ENCODE measurements around the gene PDCD4. TPM values are rescaled to one million over a fixed set of nuclear protein-coding genes. Genes with fewer than 3 reads are reported as not detected.
A peak's percentile ranks its signal among the peaks of the same experiment; 100 is the strongest.

PDCD4 gene
- total RNA-seq, 4 donors from 2014 or later = 17.4 to 157 (median 138) TPM

DNA sequence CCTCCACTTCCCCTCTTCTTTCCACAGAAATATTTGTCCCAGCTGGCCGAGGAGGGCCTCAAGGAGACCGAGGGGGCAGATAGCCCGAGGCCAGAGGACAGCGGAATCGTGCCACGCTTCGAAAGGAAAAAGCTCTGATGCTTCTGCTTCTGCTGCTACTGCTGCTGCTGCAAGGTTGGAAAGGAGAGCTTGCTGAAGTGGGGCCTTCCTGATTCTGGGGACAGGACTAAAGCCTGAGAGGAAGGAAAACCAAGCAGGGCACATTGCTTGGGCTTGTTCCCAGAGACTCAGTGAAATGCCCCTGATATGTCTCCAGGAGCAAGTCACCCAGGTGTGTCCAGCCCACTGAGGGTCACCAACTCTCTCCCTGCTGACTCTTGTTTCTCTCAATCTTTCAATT, 35.9 kb upstream of the PDCD4 start:
- DNase-seq = no peak
- intact Hi-C loops (cut with DNase I; ENCODE audit: low total_unique reads) = no loop called here
- TF ChIP-seq, protein P1, sequence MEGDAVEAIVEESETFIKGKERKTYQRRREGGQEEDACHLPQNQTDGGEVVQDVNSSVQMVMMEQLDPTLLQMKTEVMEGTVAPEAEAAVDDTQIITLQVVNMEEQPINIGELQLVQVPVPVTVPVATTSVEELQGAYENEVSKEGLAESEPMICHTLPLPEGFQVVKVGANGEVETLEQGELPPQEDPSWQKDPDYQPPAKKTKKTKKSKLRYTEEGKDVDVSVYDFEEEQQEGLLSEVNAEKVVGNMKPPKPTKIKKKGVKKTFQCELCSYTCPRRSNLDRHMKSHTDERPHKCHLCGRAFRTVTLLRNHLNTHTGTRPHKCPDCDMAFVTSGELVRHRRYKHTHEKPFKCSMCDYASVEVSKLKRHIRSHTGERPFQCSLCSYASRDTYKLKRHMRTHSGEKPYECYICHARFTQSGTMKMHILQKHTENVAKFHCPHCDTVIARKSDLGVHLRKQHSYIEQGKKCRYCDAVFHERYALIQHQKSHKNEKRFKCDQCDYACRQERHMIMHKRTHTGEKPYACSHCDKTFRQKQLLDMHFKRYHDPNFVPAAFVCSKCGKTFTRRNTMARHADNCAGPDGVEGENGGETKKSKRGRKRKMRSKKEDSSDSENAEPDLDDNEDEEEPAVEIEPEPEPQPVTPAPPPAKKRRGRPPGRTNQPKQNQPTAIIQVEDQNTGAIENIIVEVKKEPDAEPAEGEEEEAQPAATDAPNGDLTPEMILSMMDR (IDR thresholded peaks at IDR 0.05) = no peak
- TF ChIP-seq POLR2A (IDR thresholded peaks at IDR 0.05) = no peak
- H3K4me1 ChIP-seq = peaks cover 17 to 19% of the 10 kb centered on the region in 2 donors
- H3K27me3 ChIP-seq = no peaks in the 10 kb centered on the region
- H3K27ac ChIP-seq = peak overlapping the region; percentile 84 to 91
- H3K9me3 ChIP-seq = no peaks in the 10 kb centered on the region
- H3K36me3 ChIP-seq = no peaks in the 10 kb centered on the region
- no peak overlapping the region for H3K4me3 ChIP-seq

DNA sequence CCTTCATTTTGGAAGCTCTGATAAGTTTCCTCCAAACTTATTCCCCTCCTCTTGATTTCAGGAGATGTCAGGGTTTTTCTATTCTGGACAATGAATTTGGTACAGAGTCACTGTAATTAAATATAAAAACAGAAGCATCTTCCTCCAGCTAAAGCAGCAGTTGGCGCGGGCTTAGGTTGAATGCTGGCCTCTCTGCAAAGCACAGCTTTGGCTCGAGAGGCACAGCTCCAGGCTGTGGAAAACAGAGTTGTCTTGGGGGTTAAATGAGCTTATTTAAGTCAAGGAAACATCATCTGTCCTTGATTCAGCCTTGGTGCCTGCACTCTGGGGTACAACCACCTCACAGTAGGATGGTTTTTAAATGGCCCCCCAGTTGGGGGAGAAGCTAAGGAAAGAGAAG, 35.0 kb upstream of the PDCD4 start:
- Histone ChIP-seq H3K4me1 (peaks cover 17 to 19% of the 10 kb centered on the region in 2 donors), H3K36me3 (no peaks in the 10 kb centered on the region), H3K27me3 (no peaks in the 10 kb centered on the region), H3K9me3 (no peaks in the 10 kb centered on the region), H3K27ac (peak overlapping the region; percentile 84 to 91), H3K4me3 (no peak overlapping the region)
- intact Hi-C loops (cut with DNase I; ENCODE audit: low total_unique reads) = no loop called here
- peak in 1 of 2 donors; percentile 22 for DNase-seq
- TF ChIP-seq POLR2A (IDR thresholded peaks at IDR 0.05) = no peak
- TF ChIP-seq, protein P1 (IDR thresholded peaks at IDR 0.05) = no peak

DNA sequence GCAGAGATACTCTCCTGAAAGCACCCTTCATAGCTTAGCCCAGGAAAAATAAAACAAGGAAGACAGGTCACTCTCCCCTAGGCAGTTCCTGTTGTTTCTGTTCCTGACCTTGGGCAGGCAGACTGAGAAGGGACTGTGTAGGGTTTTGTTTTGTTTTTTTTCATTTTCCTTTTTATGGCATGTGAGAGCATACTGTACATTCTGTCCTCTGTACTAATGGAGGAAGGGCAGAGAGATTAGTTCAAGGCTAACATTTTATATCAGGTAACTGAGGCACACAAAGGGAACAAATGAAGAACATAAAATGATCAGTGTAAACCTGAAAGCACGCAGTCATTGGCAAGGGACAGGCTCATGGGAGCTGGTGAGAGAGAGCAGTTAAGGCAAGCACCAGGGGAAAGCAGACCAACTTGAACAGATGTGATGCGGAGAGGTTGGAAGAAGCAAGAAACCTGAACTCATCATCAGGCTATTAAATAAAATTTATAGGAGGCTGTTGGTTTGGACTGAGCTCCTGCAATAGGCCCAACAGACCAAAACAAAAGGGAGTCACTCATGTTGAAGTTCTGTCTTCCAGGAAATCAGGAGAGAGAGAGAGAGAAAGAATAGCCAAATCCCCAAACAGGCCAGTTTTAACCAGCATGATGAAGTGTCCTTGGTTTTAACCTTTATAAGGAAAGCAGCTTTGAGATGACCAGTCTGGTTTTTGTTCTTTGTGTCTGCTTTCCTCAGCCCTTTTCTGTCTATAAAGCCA, 34.1 kb upstream of the PDCD4 start:
- peak overlapping the region in 1 of 2 donors; percentile 5 for H3K4me3 ChIP-seq
- H3K4me1 ChIP-seq = peaks cover 17 to 19% of the 10 kb centered on the region in 2 donors
- no peak for TF ChIP-seq POLR2A (IDR thresholded peaks at IDR 0.05)
- TF ChIP-seq, protein P1 (IDR thresholded peaks at IDR 0.05) = no peak
- H3K27ac ChIP-seq = peak overlapping the region; percentile 84 to 91
- H3K9me3 ChIP-seq = no peaks in the 10 kb centered on the region
- no peaks in the 10 kb centered on the region for H3K27me3 ChIP-seq
- H3K36me3 ChIP-seq = no peaks in the 10 kb centered on the region
- intact Hi-C loops (cut with DNase I; ENCODE audit: low total_unique reads) = no loop called here
- DNase-seq = peak; percentile 48 to 76

DNA sequence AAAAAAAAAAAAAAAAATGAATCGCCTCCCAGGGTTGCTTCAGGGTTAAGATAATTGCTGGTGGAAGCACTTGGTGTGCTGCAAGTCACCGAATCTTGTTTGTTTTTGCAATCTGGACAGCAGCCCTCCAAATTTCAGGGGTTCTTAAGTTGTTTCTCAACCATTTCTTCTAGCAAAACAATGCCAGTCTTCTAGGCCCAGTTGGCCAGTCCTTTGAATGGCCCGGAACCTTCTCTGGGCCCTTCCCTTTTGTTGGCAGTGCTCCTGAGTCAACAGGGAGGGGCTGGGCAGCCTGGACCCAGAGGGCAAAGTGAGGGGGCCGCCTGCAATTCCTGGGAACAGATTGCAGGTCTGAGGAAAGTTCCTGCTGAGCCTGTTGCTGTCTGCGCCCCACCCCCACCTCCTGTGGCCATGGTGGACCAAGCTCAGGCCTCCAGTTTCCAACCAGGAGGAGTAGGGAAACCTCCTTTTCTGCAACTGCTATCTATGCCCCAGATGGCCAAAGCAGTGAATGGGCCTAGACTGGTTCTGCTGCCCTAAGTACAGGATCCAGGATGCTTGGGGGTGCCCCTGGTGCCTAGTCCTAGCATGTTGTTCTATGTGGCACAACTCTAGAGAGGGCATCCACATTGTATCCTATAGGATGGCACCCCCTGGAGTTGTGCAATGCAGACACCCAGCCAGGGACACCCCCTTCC, 31.4 kb upstream of the PDCD4 start:
- TF ChIP-seq POLR2A (IDR thresholded peaks at IDR 0.05) = no peak
- TF ChIP-seq, protein P1 (IDR thresholded peaks at IDR 0.05) = no peak
- no peaks in the 10 kb centered on the region for H3K9me3 ChIP-seq
- no peaks in the 10 kb centered on the region for H3K27me3 ChIP-seq
- DNase-seq = peak in 1 of 2 donors; percentile 31
- peaks cover 17 to 19% of the 10 kb centered on the region in 2 donors for H3K4me1 ChIP-seq
- no peaks in the 10 kb centered on the region for H3K36me3 ChIP-seq
- peak overlapping the region in 1 of 2 donors; percentile 84 for H3K27ac ChIP-seq
- intact Hi-C loops (cut with DNase I; ENCODE audit: low total_unique reads) = no loop called here
- H3K4me3 ChIP-seq = no peak overlapping the region

DNA sequence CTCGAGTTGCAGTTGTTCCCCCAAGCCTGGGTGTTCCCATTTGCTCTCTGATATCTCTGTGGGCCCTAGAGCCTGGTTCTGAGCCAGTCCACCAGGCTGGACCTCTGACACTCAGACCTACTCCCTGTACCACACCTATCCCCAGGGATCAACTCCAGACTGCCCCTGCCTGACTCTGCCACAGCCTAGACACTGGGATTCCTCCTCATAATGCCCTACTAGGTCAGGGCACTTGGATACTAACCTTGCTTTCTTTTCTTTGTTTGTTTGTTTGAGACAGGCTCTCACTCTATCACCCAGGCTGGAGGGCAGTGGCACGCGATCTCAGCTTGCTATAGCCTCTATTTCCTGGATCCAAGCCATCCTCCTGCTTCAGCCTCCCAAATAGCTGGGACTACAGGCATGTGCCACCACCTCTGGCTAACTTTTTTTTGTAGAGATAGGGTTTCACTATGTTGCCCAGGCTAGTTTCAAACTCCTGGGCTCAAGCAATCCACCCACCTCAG, 30.8 kb upstream of the PDCD4 start:
- Histone ChIP-seq H3K36me3 (no peaks in the 10 kb centered on the region), H3K4me3 (no peak overlapping the region), H3K27me3 (no peaks in the 10 kb centered on the region), H3K4me1 (peaks cover 11 to 14% of the 10 kb centered on the region in 2 donors), H3K27ac (peak overlapping the region in 1 of 2 donors; percentile 84), H3K9me3 (no peaks in the 10 kb centered on the region)
- intact Hi-C loops (cut with DNase I; ENCODE audit: low total_unique reads) = no loop called here
- no peak for TF ChIP-seq POLR2A (IDR thresholded peaks at IDR 0.05)
- TF ChIP-seq, protein P1 (IDR thresholded peaks at IDR 0.05) = no peak
- peak in 1 of 2 donors; percentile 7 for DNase-seq
